HuH-7.5 (cell line): ENCODE results near the gene COMT.

Experiments used
- DNase-seq: peaks from one replicate; pipeline ENCODE4 v3.0.0; 2011; ENCODE audit warnings: low spot score

COMT gene

GRCh38 chr22:19970479-19971275, 29.1 kb downstream of the COMT start:
- peak; percentile 92 for DNase-seq

GRCh38 chr22:19971276-19972124, 29.9 kb downstream of the COMT start:
- DNase-seq: no peak

DNA sequence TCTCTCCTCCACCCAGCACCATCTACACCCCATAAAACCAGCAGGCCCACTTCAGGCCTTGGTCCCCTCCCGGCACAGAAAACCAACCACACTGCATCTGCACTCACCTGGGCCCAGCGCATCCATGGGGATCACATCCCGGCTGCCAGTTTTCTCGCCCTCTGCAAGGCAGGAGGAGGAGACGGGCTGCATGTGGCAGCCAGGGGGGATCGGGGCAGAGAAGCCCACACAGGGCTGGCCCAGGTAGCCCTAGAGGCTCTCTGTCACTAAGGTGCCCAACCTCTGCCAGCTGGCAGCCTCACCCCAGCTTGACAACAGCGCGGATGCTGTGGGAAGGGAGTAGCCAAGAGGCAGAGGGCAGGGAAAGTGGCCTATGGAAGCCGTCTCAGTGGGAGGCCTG, 30.7 kb downstream of the COMT start:
- no peak for DNase-seq

DNA sequence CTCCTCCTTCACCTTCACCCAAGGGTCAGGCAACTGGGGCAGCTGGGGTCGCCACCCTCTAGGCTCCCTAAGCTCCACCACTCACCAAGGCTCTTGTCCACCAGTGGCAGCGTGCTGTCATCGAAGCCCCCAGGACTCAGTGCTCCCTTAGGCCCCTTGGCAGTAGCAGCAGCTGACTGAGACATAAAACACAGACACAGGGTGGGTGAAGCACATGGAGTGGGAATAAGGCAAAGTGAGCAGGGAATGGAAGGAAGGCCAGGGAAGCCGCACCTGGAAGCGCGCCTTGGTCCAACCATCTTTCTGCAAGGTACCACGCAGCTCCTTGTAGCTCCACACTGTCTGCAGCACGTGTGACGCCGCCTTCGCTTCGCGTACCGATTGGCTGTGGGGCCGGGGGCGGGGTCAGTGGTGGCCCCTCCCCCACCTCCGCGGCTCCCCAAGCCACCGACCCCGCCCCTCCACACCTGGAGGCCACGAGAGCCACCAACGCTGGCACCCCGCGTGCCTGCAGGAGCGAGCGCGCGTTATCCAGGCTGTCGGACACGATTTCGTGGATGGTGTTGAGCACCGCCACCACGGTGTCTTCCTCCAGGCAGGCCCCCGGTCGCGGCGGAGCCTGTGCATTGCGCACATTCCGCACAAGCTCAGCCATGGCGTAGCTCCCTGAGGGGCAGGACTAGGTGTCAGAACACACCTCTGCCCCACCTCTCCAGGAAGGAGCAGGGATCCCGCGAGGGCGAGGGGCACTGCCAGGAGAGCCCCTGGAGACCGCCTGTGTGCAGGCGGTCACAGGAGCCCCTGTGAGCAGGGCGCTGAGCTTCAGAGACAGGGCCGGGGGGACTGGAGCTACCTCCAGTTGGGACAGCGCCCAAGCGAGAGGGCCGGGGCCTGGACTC, 31.3 kb downstream of the COMT start:
- no peak for DNase-seq

- no peak for DNase-seq
Observed at GRCh38 chr22:19973551-19974267, 32.1 kb downstream of the COMT start.

- peak; percentile 64 for DNase-seq
Observed at GRCh38 chr22:19974268-19974861, 32.8 kb downstream of the COMT start.

- no peak for DNase-seq
Observed at GRCh38 chr22:19974935-19975706, 33.5 kb downstream of the COMT start.

DNA sequence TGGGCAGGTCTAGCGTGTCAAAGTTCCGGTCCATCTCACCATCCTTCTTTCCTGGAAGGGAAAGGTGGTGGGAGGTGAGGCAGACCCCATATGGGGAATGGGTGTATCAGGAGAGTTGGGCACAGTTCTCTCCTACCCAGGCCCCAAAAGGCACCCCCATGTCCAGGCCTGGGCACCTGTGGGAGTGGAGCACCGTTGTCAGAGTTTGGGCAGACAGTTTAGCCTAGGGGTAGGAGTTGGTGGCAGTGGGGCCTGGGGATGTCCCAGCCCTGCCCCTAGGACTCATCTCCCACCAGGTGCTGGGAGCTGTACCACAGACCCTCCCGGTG, 34.1 kb downstream of the COMT start:
- DNase-seq: no peak

DNA sequence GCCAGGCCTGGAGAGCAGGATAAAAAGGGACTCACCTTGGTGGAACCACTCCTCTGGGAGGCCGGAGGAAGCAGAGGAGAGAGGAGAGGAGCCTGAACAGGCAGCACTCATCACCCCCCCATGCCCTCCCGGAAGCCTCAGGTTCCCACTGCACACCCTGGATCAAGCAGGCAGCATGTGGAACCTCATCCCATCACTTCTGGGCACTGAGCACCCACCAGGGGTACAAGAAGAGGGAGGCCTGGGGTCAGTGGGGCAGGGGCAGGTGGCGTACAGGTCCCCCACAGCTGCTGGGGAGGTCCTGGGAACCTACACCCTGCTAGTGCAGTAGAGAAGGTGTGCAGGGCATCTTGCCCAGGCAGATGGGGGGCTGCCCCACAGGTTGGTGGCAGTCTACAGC, 35.1 kb downstream of the COMT start:
- DNase-seq: no peak

DNA sequence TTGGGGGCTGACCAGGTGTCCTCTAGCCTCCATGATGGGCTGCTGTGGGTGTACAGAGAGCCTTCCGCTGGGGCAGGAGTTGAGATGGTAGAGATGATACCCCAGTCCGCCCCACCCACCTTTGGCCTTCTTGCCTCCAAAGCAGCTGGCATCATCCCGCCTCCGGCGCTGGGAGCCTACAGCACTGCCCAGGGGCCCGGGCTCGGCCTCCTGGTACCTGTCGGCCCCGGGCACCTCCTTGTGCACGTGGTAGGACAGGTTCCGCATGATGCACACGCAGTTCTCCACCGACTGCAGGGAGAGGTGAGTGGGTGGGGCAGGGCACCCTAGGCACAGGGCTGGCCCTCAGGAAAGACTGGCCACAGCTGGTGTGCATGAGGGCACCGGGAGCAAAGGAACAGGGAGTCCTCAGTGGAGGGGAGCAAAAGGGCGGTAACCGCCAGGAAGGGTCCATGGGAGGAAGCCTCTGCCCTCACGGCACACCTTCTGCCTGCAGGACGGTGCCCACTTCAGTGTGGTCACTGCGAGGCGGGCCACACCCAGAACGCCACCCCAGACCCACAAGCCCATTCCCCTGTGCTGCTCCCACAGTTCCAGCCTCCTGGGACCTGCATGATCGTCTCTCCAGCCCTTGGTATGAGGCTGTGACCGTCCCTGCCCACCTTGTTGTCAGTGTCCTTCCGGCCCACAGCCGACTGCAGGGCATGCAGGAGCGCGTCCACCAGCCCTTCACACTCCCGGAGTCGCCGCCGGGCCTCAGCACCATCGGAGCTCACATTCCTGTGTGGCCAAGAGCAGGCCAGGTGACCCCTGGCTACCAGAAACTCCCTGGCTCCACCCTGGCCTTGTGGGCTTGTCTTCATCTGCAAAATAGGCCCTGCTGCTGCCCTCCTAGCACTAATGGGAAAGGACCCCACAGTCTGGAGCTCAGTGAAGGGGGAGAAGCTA, 36.0 kb downstream of the COMT start:
- no peak for DNase-seq

- no peak for DNase-seq
Observed at GRCh38 chr22:19978748-19979147, 37.2 kb downstream of the COMT start.

DNA sequence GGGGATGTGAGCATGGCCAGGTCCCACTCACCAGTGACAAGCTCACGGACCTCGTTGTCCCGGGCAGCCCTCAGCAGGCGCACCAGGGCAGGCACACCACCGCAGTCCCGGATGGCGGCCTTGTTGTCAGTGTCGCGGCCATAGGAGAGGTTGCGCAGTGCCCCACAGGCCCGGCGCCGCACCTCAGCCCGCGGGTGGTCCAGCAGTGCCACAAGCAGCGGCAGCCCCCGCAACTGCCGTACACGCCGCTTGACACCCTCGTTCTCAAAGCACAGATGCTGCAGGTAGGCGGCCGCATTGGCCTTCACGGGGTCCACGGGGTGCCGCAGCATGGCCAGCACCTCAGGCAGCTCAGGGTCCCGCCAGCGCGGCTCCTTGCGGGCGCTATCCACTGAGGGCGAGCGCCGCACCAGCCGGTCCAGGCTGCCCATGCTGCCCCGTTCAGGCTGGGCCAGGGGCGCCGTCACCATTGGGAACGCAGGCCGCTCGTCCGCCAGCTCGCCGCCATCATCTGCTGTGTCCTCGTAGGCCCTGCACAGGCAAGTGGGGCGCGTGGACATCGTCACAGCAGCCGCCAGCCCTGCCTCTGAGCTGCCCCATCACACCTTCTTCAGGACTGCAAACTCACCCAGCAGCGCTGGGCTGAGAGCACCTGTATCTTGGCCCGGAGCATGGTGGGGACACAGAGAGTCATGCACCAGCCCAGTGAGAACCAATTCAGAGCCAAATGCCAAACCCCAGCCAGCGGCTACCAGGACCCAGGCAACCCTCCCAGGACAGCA, 38.3 kb downstream of the COMT start:
- no peak for DNase-seq

DNA sequence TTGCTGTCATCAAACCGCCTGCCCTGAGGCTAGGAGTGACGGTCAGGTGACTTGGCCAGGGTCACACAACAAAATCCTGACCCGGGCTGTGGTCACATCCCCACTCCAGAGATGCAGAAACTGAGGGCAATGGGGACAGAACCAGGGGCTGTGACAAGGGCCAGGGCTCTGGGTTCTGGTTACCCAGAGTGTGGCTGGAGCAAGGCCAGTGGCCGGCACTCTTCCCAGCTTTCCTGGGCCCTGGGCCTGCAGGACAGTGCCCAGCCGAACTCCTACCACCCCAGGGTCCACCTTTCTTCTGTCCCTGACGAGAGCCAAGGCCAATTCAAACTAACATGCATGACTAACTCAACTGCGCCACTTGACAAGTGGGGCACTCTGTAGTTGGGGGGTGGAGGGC, 39.2 kb downstream of the COMT start:
- no peak for DNase-seq

DNA sequence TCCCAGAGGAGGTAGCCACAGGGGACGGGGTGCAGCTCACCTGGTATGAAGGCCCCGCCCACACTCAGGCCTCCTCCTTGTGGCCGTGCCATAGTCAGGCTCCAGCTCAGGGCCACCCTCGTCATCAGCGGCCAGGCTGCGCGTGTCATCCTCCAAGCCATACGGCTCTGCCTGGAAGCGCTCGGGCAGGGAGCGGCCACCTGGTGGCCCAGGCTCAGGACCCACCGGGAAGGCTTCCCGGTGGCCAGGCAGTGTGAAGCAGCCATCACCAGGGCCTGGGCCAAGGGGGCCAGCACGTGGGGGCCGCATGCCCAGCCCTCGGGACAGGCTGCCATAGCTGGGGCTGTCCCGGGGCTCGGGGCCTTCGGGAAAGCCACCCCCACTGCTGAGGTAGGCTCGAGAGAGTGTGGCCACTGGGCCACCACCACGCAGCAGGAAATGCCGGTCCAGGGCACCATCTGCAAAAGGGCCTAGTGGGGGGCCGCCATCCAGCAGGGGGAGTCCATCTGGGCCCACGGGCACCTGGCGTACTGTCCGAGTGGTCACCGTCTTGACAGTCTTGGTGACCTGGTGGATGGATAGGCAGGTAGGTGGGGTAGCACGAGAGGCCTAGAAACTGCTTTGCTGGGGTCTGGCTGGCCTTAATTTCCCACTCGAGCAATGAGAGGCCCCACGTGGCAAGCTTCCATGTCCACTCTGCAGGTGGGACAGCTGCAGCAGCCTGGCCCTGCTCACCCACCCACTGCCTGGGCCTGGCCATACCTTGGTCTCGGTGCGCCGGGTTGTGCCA, 39.8 kb downstream of the COMT start:
- no peak for DNase-seq

DNA sequence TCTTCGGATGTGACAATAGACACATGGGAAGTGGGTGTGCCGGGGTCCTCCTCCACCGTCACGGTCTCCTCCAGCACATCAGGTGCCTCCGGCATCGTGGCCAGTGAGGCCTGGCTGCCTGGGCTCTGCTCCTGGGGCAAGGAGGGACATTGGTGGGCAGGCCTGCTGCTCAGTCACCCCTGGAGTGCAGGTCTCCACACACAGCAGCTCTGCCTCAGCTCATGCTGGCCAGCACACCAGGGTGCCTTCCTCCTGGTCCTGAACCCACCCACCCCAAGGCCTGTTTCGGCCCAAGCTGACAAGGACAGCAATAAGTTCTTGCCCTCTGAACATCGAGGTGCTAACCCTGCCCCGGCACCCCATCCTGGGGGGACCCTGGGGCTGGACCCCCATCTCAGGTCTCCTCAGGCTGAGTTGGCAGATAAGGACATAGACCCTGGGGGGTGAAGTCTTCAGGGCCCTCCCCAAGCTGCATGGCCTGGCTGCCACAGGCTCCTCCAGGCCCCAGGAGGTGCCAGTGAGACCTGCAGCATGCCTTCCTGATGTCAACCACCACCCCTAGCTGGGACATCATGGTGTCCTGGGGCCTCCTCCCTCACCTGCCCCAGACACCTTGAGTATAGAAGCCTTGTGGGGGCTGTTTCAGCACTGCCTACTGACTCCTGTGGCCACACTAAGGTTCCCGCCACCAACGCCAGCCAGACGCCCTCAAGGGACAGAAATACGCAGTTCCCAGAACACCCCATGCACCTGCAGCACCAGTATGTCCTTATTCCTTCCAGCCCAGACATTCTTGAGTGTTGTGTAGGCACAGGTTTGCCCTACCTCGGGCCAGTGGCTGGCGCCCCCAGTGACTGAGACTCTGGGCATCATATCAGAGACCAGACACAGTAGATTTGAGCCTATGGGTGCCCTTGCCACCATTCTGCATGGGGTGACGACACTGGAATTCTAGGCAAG, 40.7 kb downstream of the COMT start:
- DNase-seq: no peak

DNA sequence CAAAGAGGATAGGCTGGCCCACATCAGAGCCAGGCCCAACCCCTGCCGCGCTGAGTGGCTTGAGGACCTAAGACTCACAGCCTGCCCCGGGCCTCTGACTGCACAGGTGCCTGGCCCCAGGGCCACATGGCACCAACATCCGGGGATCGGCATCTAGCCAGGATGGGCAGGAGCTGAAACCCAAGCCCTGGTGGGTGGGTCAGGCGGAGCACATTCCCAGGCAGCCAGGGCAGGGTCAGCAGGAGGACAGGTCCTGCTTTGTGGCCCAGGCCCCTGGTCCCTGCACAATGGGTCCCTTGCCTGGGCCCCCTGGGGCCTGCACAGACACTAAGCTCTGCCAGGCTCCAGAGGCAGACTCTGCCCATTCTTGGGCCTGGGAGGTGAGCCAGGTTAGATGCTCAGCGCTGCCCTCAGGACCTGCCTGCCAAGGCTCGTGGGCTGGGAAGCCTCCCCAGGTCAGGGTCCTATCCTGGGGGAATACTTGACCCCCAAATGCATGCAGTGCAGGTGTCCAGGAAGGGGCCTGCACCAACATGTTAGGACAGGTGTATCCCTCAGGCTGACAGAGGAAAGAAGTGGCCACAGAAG, 41.5 kb downstream of the COMT start:
- no peak for DNase-seq
